Measurements from ENCODE around the gene LIMS1. TPM values are rescaled to one million over a fixed set of nuclear protein-coding genes. Genes with fewer than 3 reads are reported as not detected.

LIMS1 gene
- total RNA-seq, 2 experiments from 2014 or later = 18.5 to 21.3 TPM

GRCh38 chr2:108560241-108560811 is 26.1 kb downstream of the LIMS1 start:
- H3K9me3 ChIP-seq (ENCODE audit: control insufficient read depth in 1 of 2, insufficient read depth in 1 of 2, low read length in 2 of 2) = no peaks in the 10 kb centered on the region
- no peak overlapping the region for H3K27ac ChIP-seq (ENCODE audit: low read depth in 1 of 2, low read length in 2 of 2)
- POLR2A ChIA-PET = no interaction called here
- intact Hi-C loops (cut with DNase I, micrococcal nuclease) = no loop called here
- ATAC-seq (ENCODE audit: poor library complexity) (no peak), DNase-seq (no peak)
- H3K27me3 ChIP-seq (ENCODE audit: control insufficient read depth in 1 of 2, insufficient read depth in 2 of 2, low read length in 2 of 2) = no peaks in the 10 kb centered on the region
- no peaks in the 10 kb centered on the region for H3K4me1 ChIP-seq (ENCODE audit: insufficient read depth, low read length)
- Mint-ChIP-seq H3K9me3 (no peaks in the 10 kb centered on the region), H3K27me3 (no peaks in the 10 kb centered on the region), H3K36me3 (ENCODE audit: low read depth) (no peaks in the 10 kb centered on the region), H3K4me3 (no peak overlapping the region), H3K27ac (no peak overlapping the region), H3K4me1 (ENCODE audit: low read depth) (peaks cover 5% of the 10 kb centered on the region)
- H3K36me3 ChIP-seq (ENCODE audit: insufficient read depth, low read length) = no peaks in the 10 kb centered on the region
- CTCF ChIA-PET = interaction anchor here (0.6 kb wide), 1 partner anchor 12 kb away, joined by 5 read pairs; no protein-coding TSS in a partner anchor
- no peak for TF ChIP-seq CTCF (IDR thresholded peaks at IDR 0.05)
- no peak overlapping the region for H3K4me3 ChIP-seq (ENCODE audit: low read length)

- Mint-ChIP-seq H3K36me3 (ENCODE audit: low read depth) (no peaks in the 10 kb centered on the region), H3K4me1 (ENCODE audit: low read depth) (peaks cover 12% of the 10 kb centered on the region), H3K27me3 (no peaks in the 10 kb centered on the region), H3K27ac (no peak overlapping the region), H3K4me3 (no peak overlapping the region), H3K9me3 (no peaks in the 10 kb centered on the region)
- Histone ChIP-seq H3K27ac (ENCODE audit: low read depth in 1 of 2, low read length in 2 of 2) (no peak overlapping the region), H3K4me3 (ENCODE audit: low read length) (no peak overlapping the region), H3K4me1 (ENCODE audit: insufficient read depth, low read length) (no peaks in the 10 kb centered on the region), H3K36me3 (ENCODE audit: insufficient read depth, low read length) (no peaks in the 10 kb centered on the region), H3K27me3 (ENCODE audit: control insufficient read depth in 1 of 2, insufficient read depth in 2 of 2, low read length in 2 of 2) (no peaks in the 10 kb centered on the region), H3K9me3 (ENCODE audit: control insufficient read depth in 1 of 2, insufficient read depth in 1 of 2, low read length in 2 of 2) (no peaks in the 10 kb centered on the region)
- POLR2A ChIA-PET = no interaction called here
- DNase-seq (no peak), ATAC-seq (ENCODE audit: poor library complexity) (no peak)
- TF ChIP-seq CTCF (IDR thresholded peaks at IDR 0.05) = no peak
- CTCF ChIA-PET = interaction anchor here (0.6 kb wide), 1 partner anchor 11 kb away, joined by 5 read pairs; no protein-coding TSS in a partner anchor
- intact Hi-C loops (cut with DNase I, micrococcal nuclease) = no loop called here
These were observed 26.7 kb downstream of the LIMS1 start for GRCh38 chr2:108560895-108561530.

- no peak for DNase-seq
- Mint-ChIP-seq H3K36me3 (ENCODE audit: low read depth) (no peaks in the 10 kb centered on the region), H3K27ac (no peak overlapping the region), H3K4me1 (ENCODE audit: low read depth) (peaks cover 13% of the 10 kb centered on the region), H3K4me3 (no peak overlapping the region), H3K9me3 (no peaks in the 10 kb centered on the region), H3K27me3 (no peaks in the 10 kb centered on the region)
- Histone ChIP-seq H3K4me1 (ENCODE audit: insufficient read depth, low read length) (no peaks in the 10 kb centered on the region), H3K9me3 (ENCODE audit: control insufficient read depth in 1 of 2, insufficient read depth in 1 of 2, low read length in 2 of 2) (no peaks in the 10 kb centered on the region), H3K27me3 (ENCODE audit: control insufficient read depth in 1 of 2, insufficient read depth in 2 of 2, low read length in 2 of 2) (no peaks in the 10 kb centered on the region), H3K36me3 (ENCODE audit: insufficient read depth, low read length) (no peaks in the 10 kb centered on the region), H3K27ac (ENCODE audit: low read depth in 1 of 2, low read length in 2 of 2) (no peak overlapping the region), H3K4me3 (ENCODE audit: low read length) (no peak overlapping the region)
- ATAC-seq (ENCODE audit: poor library complexity) = no peak
- intact Hi-C loops (cut with DNase I, micrococcal nuclease) = no loop called here
- CTCF ChIA-PET = interaction anchor here (1.6 kb wide), 1 partner anchor 16 kb away, joined by 3 read pairs; no protein-coding TSS in a partner anchor
- POLR2A ChIA-PET = no interaction called here
- TF ChIP-seq CTCF (IDR thresholded peaks at IDR 0.05) = no peak
These were observed 28.0 kb downstream of the LIMS1 start for GRCh38 chr2:108562274-108562673.
